GM12873 (cell line): Measurements from ENCODE around the gene CIAPIN1.

ENCODE experiments used
- CTCF ChIP-seq: IDR thresholded peaks from 2 replicates; pipeline ENCODE4 v1.5.1; 2012; ENCODE audit warnings: low read depth, mild to moderate bottlenecking, moderate library complexity, low read length, control low read depth; ENCODE audit not compliant: insufficient read depth; ENCODE audit errors: missing control alignments

CIAPIN1 gene

GRCh38 chr16:57473906-57474305 is 26.7 kb upstream of the CIAPIN1 start:
- TF ChIP-seq CTCF = no peak

- no peak for TF ChIP-seq CTCF
Measured at GRCh38 chr16:57473176-57473840, 26.1 kb upstream of the CIAPIN1 start.

GRCh38 chr16:57472665-57473060 is 25.5 kb upstream of the CIAPIN1 start:
- no peak for TF ChIP-seq CTCF

GRCh38 chr16:57471852-57472664 is 24.9 kb upstream of the CIAPIN1 start:
- TF ChIP-seq CTCF = no peak

- TF ChIP-seq CTCF = no peak
Measured at GRCh38 chr16:57471209-57471608, 24.0 kb upstream of the CIAPIN1 start.

GRCh38 chr16:57470711-57471110 is 23.5 kb upstream of the CIAPIN1 start:
- TF ChIP-seq CTCF = no peak

- TF ChIP-seq CTCF = no peak
Measured at GRCh38 chr16:57469917-57470470, 22.8 kb upstream of the CIAPIN1 start.
